Stomach (tissue), 9 donors: ENCODE data around the gene TMEM106B. TPM values are rescaled to one million over a fixed set of nuclear protein-coding genes. Genes with fewer than 3 reads are reported as not detected.

Source experiments
- DNase-seq, 2 donors: peaks; one replicate each; pipeline versions ENCODE4 v3.0.0 to v3.0.0-alpha.2; 2013 to 2019
- H3K27ac ChIP-seq, 5 donors: fragments of 200-600 bp in 4 of 5; sonication (generic) in 4 of 5; one replicate each; pipeline ENCODE4 v1.5.1; 2013 to 2019; ENCODE audit warnings: mild to moderate bottlenecking in 1 of 5, moderate library complexity in 1 of 5
- H3K27me3 ChIP-seq, 3 donors: fragments of 200-600 bp; sonication (generic); one replicate each; pipeline ENCODE4 v1.5.1; 2017 to 2019; ENCODE audit warnings: mixed run types in 1 of 3
- H3K36me3 ChIP-seq, 4 donors: fragments of 200-600 bp; sonication (generic); 1 replicate in 3 of 4; 2 replicates in 1 of 4; pipeline ENCODE4 v1.5.1; 2016 to 2019
- H3K4me1 ChIP-seq, 4 donors: fragments of 200-600 bp; sonication (generic); one replicate each; pipeline ENCODE4 v1.5.1; 2016 to 2019
- H3K4me3 ChIP-seq, 4 donors: fragments of 200-600 bp; sonication (generic) in 3 of 4; one replicate each; pipeline ENCODE4 v1.5.1; 2016 to 2019; ENCODE audit warnings: mild to moderate bottlenecking in 1 of 4
- H3K9me3 ChIP-seq, 4 donors: fragments of 200-600 bp; sonication (generic); one replicate each; pipeline ENCODE4 v1.5.1; 2016 to 2019
- EP300 ChIP-seq: sonication (generic); formaldehyde crosslinking; IDR thresholded peaks from one replicate; pipeline ENCODE4 v1.6.1; 2017; ENCODE audit warnings: antibody characterized with exemption
- POLR2A ChIP-seq, 4 donors: fragments of 450-650 bp; IDR thresholded peaks; one replicate each; pipeline ENCODE4 v1.6.1; 2016; ENCODE audit warnings: antibody characterized with exemption in 4 of 4, control low read depth in 2 of 4, mild to moderate bottlenecking in 1 of 4, moderate library complexity in 1 of 4
- POLR2AphosphoS5 ChIP-seq, 3 donors: sonication (generic); formaldehyde crosslinking; IDR thresholded peaks; one replicate each; pipeline ENCODE4 v1.6.1; 2016; ENCODE audit warnings: antibody characterized with exemption in 3 of 3
- WGBS, 5 donors: extraction: QIAGEN DNeasy Blood & Tissue Kit in 3 of 5; methylation state at CpG; one replicate each; pipeline versions ENCODE4 v1.1.5 to v1.1.7; 2013 to 2018; 5-methylcytosine and 5-hydroxymethylcytosine counted together
- intact Hi-C: fragments of 100-400 bp; cut with DNase I; formaldehyde crosslinking; loops from one replicate; pipeline ENCODE4 v1.15.1; 2023; ENCODE audit warnings: low total_unique reads
- polyA plus RNA-seq, 3 donors: library from polyadenylated mRNA; stranded (reverse); fragments of 200-250 nt; gene quantifications; one replicate each; pipeline ENCODE4 v1.2.3, GENCODE V29; 2013
- total RNA-seq, 5 donors: library from RNA; depleted of rRNA; stranded (reverse); fragments of >200 nt; gene quantifications; one replicate each; pipeline versions ENCODE4 v1.1.0 to v1.2.3, GENCODE V29; 2014 to 2016
- TF ChIP-seq, protein P1 (sequence below), 7 experiments: fragments of 450-650 bp in 4 of 7; fragments of 200-600 bp in 3 of 7; sonication (generic) in 3 of 7; IDR thresholded peaks; one replicate each; pipeline ENCODE4 v1.5.1; 2016 to 2019; ENCODE audit warnings: antibody characterized with exemption in 7 of 7, control low read depth in 2 of 7, mild to moderate bottlenecking in 1 of 7
- donor health status: healthy with polysubstance abuse.
- donor health status: Bipolar disorder and iron deficiency.
- donor health status: healthy.

The TMEM106B gene
- total and polyA plus RNA-seq, 8 donors = 5.0 to 85.5 (median 18.4) TPM

DNA sequence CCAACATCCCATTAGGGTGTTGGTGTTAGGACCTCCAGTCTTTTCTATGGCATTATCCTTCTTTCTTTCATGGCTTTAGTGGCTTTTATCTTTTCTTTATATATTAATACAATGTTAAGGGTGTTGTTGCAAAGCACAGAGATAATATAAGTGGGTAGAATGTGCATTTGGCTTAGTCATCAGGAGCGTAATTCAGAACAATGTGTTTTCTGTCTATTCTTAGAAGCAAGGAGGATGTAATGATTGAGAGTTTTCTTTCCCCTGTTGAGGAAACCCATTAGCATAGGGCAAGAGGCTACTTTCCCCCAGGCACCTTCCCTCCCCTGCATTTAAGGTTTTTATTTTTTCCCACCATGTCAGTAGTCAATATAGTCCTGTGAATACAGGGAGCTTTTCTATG lies 79.7 kb downstream of the TMEM106B start:
- no peak overlapping the region for H3K27ac ChIP-seq
- intact Hi-C loops = no loop called here
- H3K36me3 ChIP-seq = no peaks in the 10 kb centered on the region
- TF ChIP-seq EP300 = no peak
- TF ChIP-seq, protein P1, sequence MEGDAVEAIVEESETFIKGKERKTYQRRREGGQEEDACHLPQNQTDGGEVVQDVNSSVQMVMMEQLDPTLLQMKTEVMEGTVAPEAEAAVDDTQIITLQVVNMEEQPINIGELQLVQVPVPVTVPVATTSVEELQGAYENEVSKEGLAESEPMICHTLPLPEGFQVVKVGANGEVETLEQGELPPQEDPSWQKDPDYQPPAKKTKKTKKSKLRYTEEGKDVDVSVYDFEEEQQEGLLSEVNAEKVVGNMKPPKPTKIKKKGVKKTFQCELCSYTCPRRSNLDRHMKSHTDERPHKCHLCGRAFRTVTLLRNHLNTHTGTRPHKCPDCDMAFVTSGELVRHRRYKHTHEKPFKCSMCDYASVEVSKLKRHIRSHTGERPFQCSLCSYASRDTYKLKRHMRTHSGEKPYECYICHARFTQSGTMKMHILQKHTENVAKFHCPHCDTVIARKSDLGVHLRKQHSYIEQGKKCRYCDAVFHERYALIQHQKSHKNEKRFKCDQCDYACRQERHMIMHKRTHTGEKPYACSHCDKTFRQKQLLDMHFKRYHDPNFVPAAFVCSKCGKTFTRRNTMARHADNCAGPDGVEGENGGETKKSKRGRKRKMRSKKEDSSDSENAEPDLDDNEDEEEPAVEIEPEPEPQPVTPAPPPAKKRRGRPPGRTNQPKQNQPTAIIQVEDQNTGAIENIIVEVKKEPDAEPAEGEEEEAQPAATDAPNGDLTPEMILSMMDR (IDR thresholded peaks at IDR 0.05) = no peak
- H3K9me3 ChIP-seq = peaks cover 4 to 36% (median 20%) of the 10 kb centered on the region in 4 donors
- DNase-seq = no peak
- 80 to 97% (median 93%) methylated on average over 1 of the region's 1 CpG for WGBS, 5 donors
- H3K4me1 ChIP-seq = no peaks in the 10 kb centered on the region
- H3K4me3 ChIP-seq = no peak overlapping the region
- no peaks in the 10 kb centered on the region for H3K27me3 ChIP-seq

DNA sequence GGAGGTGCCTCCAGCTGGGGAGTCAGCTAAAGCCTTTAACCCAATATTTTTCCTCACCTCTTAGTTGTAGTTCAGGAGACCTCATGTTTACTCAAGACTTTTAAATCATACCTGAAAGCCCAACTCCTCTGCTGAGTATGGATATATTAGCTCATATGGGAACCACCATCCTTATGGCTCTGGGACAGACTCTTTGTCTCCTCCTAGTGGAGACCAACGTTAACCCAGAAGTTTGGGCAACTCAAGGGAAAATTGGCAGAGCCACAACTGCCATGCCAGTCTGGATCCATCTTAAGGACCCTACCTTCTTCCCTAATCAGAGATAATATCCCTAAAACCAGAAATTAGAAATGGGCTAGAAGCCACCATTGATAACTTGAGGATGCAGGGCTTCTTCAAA lies 80.8 kb downstream of the TMEM106B start:
- H3K4me3 ChIP-seq = no peak overlapping the region
- 68 to 96% (median 85%) methylated on average over 1 of the region's 1 CpG for WGBS, 5 donors
- intact Hi-C loops = no loop called here
- no peak overlapping the region for H3K27ac ChIP-seq
- TF ChIP-seq EP300 (no peak), POLR2A (IDR thresholded peaks at IDR 0.05) (no peak), POLR2AphosphoS5 (IDR thresholded peaks at IDR 0.05) (no peak)
- TF ChIP-seq, protein P1 (IDR thresholded peaks at IDR 0.05) = no peak
- no peaks in the 10 kb centered on the region for H3K4me1 ChIP-seq
- H3K27me3 ChIP-seq = no peaks in the 10 kb centered on the region
- H3K9me3 ChIP-seq = peaks cover 4 to 36% (median 20%) of the 10 kb centered on the region in 4 donors
- H3K36me3 ChIP-seq = no peaks in the 10 kb centered on the region
- DNase-seq = no peak

Other genes starting within 250 kb of the TMEM106B start
- 10 to 100 TPM in 1 of 5 donors, 1 to 10 TPM in 2, not detected in 2; 1.4 to 19.3 (median 1.5) TPM for gene VWDE, start 192.6 kb downstream of the TMEM106B start, total RNA-seq
- under 1 TPM in 2 of 3 donors, not detected in 1; 0.06 to 0.58 TPM for gene VWDE, start 192.6 kb downstream of the TMEM106B start, polyA plus RNA-seq